Kidney (tissue), 14 donors: ENCODE measurements around the gene NR3C1. TPM values are rescaled to one million over a fixed set of nuclear protein-coding genes. Genes with fewer than 3 reads are reported as not detected.

Experiments used
- DNase-seq, 5 donors: peaks; one replicate each; pipeline ENCODE4 v3.0.0-alpha.2; 2013 to 2020
- FAIRE-seq: peaks from 2 replicates; lab custom pipeline; 2012; peaks lifted over from hg19 to GRCh38; lab: Jason Lieb, UNC
- H3K27ac ChIP-seq, 2 donors: one replicate each; pipeline ENCODE4 v1.7.0; 2013; ENCODE audit warnings: low read depth in 2 of 2, low read length in 2 of 2, inconsistent platforms in 1 of 2
- H3K27me3 ChIP-seq: one replicate; pipeline ENCODE4 v1.7.1; 2013; ENCODE audit warnings: low read length, inconsistent platforms; ENCODE audit not compliant: control insufficient read depth, insufficient read depth
- H3K36me3 ChIP-seq, 3 donors: one replicate each; pipeline versions ENCODE4 v1.7.0 to v1.7.1; 2013; ENCODE audit warnings: low read length in 3 of 3, control low read depth in 1 of 3, inconsistent platforms in 1 of 3; ENCODE audit not compliant: insufficient read depth in 3 of 3, control insufficient read depth in 2 of 3
- H3K4me1 ChIP-seq, 3 donors: one replicate each; pipeline versions ENCODE4 v1.7.0 to v1.7.1; 2013; ENCODE audit warnings: low read length in 3 of 3, inconsistent platforms in 1 of 3, low read depth in 1 of 3; ENCODE audit not compliant: control insufficient read depth in 2 of 3, insufficient read depth in 2 of 3
- H3K4me3 ChIP-seq, 3 donors: one replicate each; pipeline versions ENCODE4 v1.7.0 to v1.8.1; 2013; ENCODE audit warnings: low read length in 3 of 3, control low read depth in 1 of 3, inconsistent platforms in 1 of 3
- H3K9ac ChIP-seq, 3 donors: one replicate each; pipeline versions ENCODE4 v1.7.0 to v1.7.1; 2013; ENCODE audit warnings: low read length in 3 of 3, control low read depth in 1 of 3, inconsistent platforms in 1 of 3
- H3K9me3 ChIP-seq, 3 donors: one replicate each; pipeline versions ENCODE4 v1.7.0 to v1.7.1; 2013; ENCODE audit warnings: low read length in 3 of 3, control low read depth in 1 of 3, inconsistent platforms in 1 of 3; ENCODE audit not compliant: control insufficient read depth in 2 of 3, insufficient read depth in 1 of 3
- intact Hi-C: fragments of 100-400 bp; cut with DNase I; formaldehyde crosslinking; loops from one replicate; pipeline ENCODE4 v1.11.1; 2022
- polyA plus RNA-seq: library from polyadenylated mRNA; stranded (reverse); fragments of 350-450 nt; fragmentation: Illumina TruSeq; extraction: RNeasy Lipid Tissue Mini Kit (QIAGEN cat#74804); gene quantifications from one replicate; pipeline ENCODE4 v1.2.3, GENCODE V29; 2014; ENCODE audit warnings: low read depth, low replicate concordance; ENCODE audit not compliant: insufficient read depth
- total RNA-seq: library from RNA; stranded (reverse); fragmentation: NEBNext Ultra II Directional; extraction: Animal tissue kit (Norgen Biotek cat#: 25700); gene quantifications from one replicate; pipeline ENCODE4 v1.2.1, GENCODE V29; 2021
- TF ChIP-seq, protein P1 (sequence below): IDR thresholded peaks from 3 replicates; pipeline ENCODE4 v1.5.1; 2012; ENCODE audit warnings: mild to moderate bottlenecking, moderate library complexity, borderline replicate concordance; ENCODE audit not compliant: insufficient read depth; ENCODE audit errors: extremely low read depth
- donor health status: control.
- donor health status: control.
- donor health status: control.
- donor health status: control.
- donor health status: control.
- donor health status: DM: yes; HTN: yes; CAD: no.
- donor health status: Normal renal cell carcinoma (clear cell type).

The NR3C1 gene
- total and polyA plus RNA-seq, 2 donors from 2014 or later, result 23.4 to 69.0 TPM

DNA sequence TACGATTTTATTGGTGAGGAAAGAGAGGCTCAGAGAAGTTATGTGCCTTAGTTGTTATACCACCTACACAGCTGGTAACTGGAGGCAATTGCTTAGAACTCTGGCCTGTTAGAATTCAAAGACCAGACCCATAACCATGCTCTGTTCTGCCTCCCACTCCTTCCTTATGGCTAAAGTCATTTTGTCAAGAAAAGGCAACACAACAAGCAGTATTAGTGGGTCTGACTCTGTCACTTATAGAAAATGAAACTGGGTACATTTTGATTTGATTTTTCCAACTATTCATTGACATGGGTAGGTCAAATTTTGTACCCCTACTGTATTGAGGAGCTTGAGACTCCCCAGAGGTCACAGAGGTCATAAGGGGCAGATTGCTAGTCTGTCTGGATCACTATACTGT lies 44.5 kb upstream of the NR3C1 start:
- Histone ChIP-seq H3K9me3 (no peaks in the 10 kb centered on the region), H3K9ac (no peak overlapping the region), H3K36me3 (no peaks in the 10 kb centered on the region), H3K27ac (no peak overlapping the region), H3K4me1 (no peaks in the 10 kb centered on the region), H3K4me3 (no peak overlapping the region), H3K27me3 (no peaks in the 10 kb centered on the region)
- DNase-seq, result no peak
- TF ChIP-seq, protein P1, sequence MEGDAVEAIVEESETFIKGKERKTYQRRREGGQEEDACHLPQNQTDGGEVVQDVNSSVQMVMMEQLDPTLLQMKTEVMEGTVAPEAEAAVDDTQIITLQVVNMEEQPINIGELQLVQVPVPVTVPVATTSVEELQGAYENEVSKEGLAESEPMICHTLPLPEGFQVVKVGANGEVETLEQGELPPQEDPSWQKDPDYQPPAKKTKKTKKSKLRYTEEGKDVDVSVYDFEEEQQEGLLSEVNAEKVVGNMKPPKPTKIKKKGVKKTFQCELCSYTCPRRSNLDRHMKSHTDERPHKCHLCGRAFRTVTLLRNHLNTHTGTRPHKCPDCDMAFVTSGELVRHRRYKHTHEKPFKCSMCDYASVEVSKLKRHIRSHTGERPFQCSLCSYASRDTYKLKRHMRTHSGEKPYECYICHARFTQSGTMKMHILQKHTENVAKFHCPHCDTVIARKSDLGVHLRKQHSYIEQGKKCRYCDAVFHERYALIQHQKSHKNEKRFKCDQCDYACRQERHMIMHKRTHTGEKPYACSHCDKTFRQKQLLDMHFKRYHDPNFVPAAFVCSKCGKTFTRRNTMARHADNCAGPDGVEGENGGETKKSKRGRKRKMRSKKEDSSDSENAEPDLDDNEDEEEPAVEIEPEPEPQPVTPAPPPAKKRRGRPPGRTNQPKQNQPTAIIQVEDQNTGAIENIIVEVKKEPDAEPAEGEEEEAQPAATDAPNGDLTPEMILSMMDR, result no peak
- intact Hi-C loops, result no loop called here
- FAIRE-seq, result no peak

DNA sequence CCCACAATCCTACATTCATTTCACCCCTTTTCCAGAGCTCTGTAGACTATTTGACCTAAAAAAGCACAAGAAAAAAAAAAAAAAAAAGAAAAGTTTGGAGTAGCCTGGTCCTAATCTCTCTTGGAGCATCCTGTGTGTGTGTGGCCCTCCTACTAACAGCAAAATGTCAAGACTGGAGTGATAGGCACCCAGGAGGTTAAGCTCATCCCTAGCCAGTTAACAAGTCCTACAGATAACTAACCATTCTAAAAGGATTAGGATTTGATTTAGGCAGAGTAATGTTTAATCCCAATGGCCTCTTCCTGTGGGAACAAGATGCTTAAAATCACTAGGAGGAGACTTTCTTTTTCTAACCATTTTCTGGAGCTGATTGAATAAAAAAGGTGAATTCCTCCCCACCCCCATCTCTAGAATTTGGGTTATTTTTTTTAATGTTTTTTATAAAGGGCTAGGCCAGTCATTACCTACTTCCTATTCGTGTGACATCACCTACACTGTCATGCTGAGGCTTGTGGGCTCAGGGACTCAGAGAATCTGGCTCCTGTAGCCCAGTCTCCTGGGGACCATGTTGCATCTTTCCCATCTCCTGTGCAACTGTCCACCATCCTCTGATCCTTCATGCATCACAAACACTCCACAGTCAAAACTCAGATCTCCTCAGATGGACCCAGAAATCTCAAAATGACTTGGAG lies 43.2 kb upstream of the NR3C1 start:
- no peak overlapping the region for H3K27ac ChIP-seq
- H3K27me3 ChIP-seq, result no peaks in the 10 kb centered on the region
- FAIRE-seq, result no peak
- H3K4me3 ChIP-seq, result no peak overlapping the region
- H3K36me3 ChIP-seq, result no peaks in the 10 kb centered on the region
- H3K9me3 ChIP-seq, result no peaks in the 10 kb centered on the region
- TF ChIP-seq, protein P1, result no peak
- H3K4me1 ChIP-seq, result no peaks in the 10 kb centered on the region
- H3K9ac ChIP-seq, result no peak overlapping the region
- intact Hi-C loops, result no loop called here
- no peak for DNase-seq

DNA sequence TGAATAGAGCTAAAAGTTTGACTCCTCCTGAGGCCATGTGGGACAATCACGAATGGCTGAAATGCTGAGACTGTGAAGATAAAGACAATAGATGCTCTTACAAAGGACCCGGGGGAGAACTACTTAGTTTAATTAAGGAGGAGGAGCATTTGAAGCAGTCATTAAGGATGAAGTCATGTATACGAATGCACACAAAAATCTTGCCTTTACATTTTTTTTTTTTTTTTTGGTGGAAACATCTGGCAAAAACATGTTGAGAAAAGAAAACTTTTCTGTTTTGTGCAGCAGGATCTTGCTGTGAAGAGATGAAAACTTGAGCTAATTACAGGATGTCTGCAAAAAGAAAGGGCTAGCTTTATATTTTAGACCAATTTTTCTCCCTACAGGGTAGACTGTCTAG lies 42.3 kb upstream of the NR3C1 start:
- Histone ChIP-seq H3K36me3 (no peaks in the 10 kb centered on the region), H3K4me3 (no peak overlapping the region), H3K27ac (no peak overlapping the region), H3K4me1 (no peaks in the 10 kb centered on the region), H3K27me3 (no peaks in the 10 kb centered on the region), H3K9me3 (no peaks in the 10 kb centered on the region), H3K9ac (no peak overlapping the region)
- no peak for DNase-seq
- no peak for FAIRE-seq
- intact Hi-C loops, result no loop called here
- TF ChIP-seq, protein P1, result no peak

DNA sequence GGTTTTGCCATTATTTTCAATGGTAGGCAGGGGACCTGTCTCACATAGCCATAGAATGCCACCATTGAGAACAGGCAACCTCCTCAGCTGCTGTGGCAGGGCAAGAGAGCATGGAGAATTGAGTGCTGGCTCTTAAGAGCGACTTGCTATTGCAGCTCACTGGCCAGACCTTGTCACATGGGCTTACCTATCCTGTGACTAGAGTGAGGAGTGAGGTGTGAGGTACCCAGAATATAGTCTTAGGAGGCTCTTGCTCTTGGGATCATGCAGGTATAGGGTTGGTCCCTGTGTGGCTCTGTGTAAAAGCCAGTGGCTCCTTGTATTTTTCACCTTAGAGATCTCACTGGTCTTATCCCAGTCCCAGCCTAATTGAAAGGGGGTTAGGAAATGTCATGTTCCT lies 39.8 kb upstream of the NR3C1 start:
- Histone ChIP-seq H3K36me3 (no peaks in the 10 kb centered on the region), H3K9me3 (no peaks in the 10 kb centered on the region), H3K4me1 (no peaks in the 10 kb centered on the region), H3K27ac (no peak overlapping the region), H3K9ac (no peak overlapping the region), H3K27me3 (no peaks in the 10 kb centered on the region), H3K4me3 (no peak overlapping the region)
- FAIRE-seq (no peak), DNase-seq (no peak)
- TF ChIP-seq, protein P1, result no peak
- intact Hi-C loops, result no loop called here
